HG03039 (cell line): ENCODE results near the gene PTPRB.

ENCODE experiments used
- ATAC-seq: cut with Tn5 transposase; IDR thresholded peaks from one replicate; pipeline ENCODE4 v1.9.1; 2021; ENCODE audit warnings: mild to moderate bottlenecking, moderate library complexity; ENCODE audit not compliant: unreplicated experiment

Gene PTPRB

GRCh38 chr12:70598467-70599193 is 38.6 kb downstream of the PTPRB start:
- ATAC-seq = no peak

- ATAC-seq = no peak
Observed at GRCh38 chr12:70592664-70593063, 44.6 kb downstream of the PTPRB start.

GRCh38 chr12:70590549-70591226 is 46.5 kb downstream of the PTPRB start:
- ATAC-seq = no peak

GRCh38 chr12:70590051-70590450 is 47.2 kb downstream of the PTPRB start:
- peak; percentile 95 for ATAC-seq

GRCh38 chr12:70584332-70584731 is 52.9 kb downstream of the PTPRB start:
- no peak for ATAC-seq

GRCh38 chr12:70583251-70583650 is 54.0 kb downstream of the PTPRB start:
- no peak for ATAC-seq

- ATAC-seq = no peak
Observed at GRCh38 chr12:70581208-70581607, 56.0 kb downstream of the PTPRB start.

- no peak for ATAC-seq
Observed at GRCh38 chr12:70577283-70577634, 60.0 kb downstream of the PTPRB start.

- no peak for ATAC-seq
Observed at GRCh38 chr12:70576341-70577282, 60.6 kb downstream of the PTPRB start.

- ATAC-seq = no peak
Observed at GRCh38 chr12:70571705-70572268, 65.4 kb downstream of the PTPRB start.

GRCh38 chr12:70571029-70571428 is 66.2 kb downstream of the PTPRB start:
- ATAC-seq = no peak

- ATAC-seq = no peak
Observed at GRCh38 chr12:70561550-70561949, 75.7 kb downstream of the PTPRB start.

GRCh38 chr12:70560671-70561070 is 76.6 kb downstream of the PTPRB start:
- ATAC-seq = no peak

GRCh38 chr12:70559390-70559789 is 77.8 kb downstream of the PTPRB start:
- ATAC-seq = no peak

- ATAC-seq = no peak
Observed at GRCh38 chr12:70557583-70558191, 79.5 kb downstream of the PTPRB start.

- ATAC-seq = no peak
Observed at GRCh38 chr12:70556179-70556869, 80.9 kb downstream of the PTPRB start.

- no peak for ATAC-seq
Observed at GRCh38 chr12:70555081-70555480, 82.1 kb downstream of the PTPRB start.

GRCh38 chr12:70553391-70553859 is 83.8 kb downstream of the PTPRB start:
- no peak for ATAC-seq

- ATAC-seq = no peak
Observed at GRCh38 chr12:70551731-70552130, 85.5 kb downstream of the PTPRB start.

GRCh38 chr12:70550180-70550577 is 87.0 kb downstream of the PTPRB start:
- ATAC-seq = no peak
